Measurements from ENCODE around the gene COL17A1. TPM values are rescaled to one million over a fixed set of nuclear protein-coding genes. Genes with fewer than 3 reads are reported as not detected.

The COL17A1 gene
- total and polyA plus RNA-seq, 2 of the 13 experiments (the other 11 are each of a cell fraction or from before 2014, with no cell fraction given): 0.03 TPM; not detected in 1

DNA sequence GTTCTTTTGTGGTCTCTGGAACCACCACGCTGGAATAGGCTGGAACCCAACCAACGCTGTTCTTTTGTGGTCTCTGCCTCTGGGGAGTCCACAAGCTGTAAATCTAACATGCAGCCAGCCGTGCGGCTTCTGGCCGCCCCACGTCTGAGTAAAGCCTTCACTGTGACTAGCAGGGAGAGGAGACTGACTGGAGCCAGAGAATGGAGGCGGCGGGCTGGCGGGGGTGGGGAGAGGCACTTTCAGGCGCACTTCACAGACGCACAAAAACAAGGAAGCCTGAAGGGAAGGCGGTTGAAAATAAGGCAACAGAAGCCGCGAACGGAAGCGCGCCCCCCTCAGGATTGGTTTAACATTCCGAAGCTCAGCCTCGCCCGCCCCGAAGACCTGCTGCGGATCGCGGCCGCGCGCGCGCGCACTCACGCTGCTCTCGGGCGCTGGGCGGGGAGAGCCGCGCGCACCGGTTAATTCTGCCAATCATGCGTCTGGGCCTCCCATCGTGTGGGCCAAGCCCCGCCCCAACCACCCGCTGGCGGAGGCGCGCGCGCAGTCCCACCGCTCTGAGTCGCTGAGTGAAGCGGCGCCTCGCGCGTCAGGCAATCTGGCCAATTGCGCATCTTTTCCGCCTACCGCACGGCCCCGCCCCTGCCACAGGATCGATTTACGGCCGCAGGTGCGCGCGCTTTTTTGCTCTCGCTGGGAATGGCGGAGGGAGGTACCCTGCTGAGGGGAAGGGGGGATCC, 36.0 kb upstream of the COL17A1 start, which contains the start of gene SFR1 (continued):
- TF ChIP-seq SOX5 (CRISPR knock-in tag; IDR thresholded peaks at IDR 0.05; ENCODE audit: borderline replicate concordance) (peak; percentile 13; the same call in 1 of the 2 replicates), ZNF883 (CRISPR knock-in tag; IDR thresholded peaks at IDR 0.05; ENCODE audit: not compliant biosample characterization) (no peak), MEIS1 (CRISPR knock-in tag; IDR thresholded peaks at IDR 0.05; ENCODE audit: borderline replicate concordance) (no peak; the same call in 1 of the 2 replicates), ARNTL (CRISPR knock-in tag; IDR thresholded peaks at IDR 0.05) (no peak), NPAS2 (CRISPR knock-in tag; IDR thresholded peaks at IDR 0.05; ENCODE audit: borderline replicate concordance) (no peak), RXRB (CRISPR knock-in tag; IDR thresholded peaks at IDR 0.05; ENCODE audit: borderline replicate concordance) (peak; percentile 41; the same call in 1 of the 2 replicates), ZNF251 (CRISPR knock-in tag; IDR thresholded peaks at IDR 0.05) (no peak), ZNF496 (CRISPR knock-in tag; IDR thresholded peaks at IDR 0.05; ENCODE audit: insufficient replicate concordance) (no peak), PHF8 (CRISPR knock-in tag; IDR thresholded peaks at IDR 0.05) (peak; percentile 84; the same call in 1 of the 2 replicates), NCOR1 (IDR thresholded peaks at IDR 0.05; ENCODE audit: borderline replicate concordance, low read length) (0 out of 2 replicates have a peak, but pooled peaks have one; percentile 25), SP2 (CRISPR knock-in tag; IDR thresholded peaks at IDR 0.05) (peak; percentile 81), SUZ12 (IDR thresholded peaks at IDR 0.05; ENCODE audit: low read depth, low read length) (no peak), ZNF296 (CRISPR knock-in tag; conservative IDR thresholded peaks at IDR 0.05) (no peak), EHMT2 (IDR thresholded peaks at IDR 0.05; ENCODE audit: borderline replicate concordance, low read depth, low read length) (no peak), ZNF232 (CRISPR knock-in tag; IDR thresholded peaks at IDR 0.05; ENCODE audit: borderline replicate concordance) (no peak), ZNF326 (CRISPR knock-in tag; IDR thresholded peaks at IDR 0.05; ENCODE audit: borderline replicate concordance) (no peak), NFIB (CRISPR knock-in tag; IDR thresholded peaks at IDR 0.05; ENCODE audit: borderline replicate concordance) (no peak), CREM (IDR thresholded peaks at IDR 0.05) (no peak), CREM (CRISPR knock-in tag; IDR thresholded peaks at IDR 0.05) (no peak), ZNF10 (CRISPR knock-in tag; IDR thresholded peaks at IDR 0.05; ENCODE audit: borderline replicate concordance, low read depth) (no peak)
- TF ChIP-seq, protein P1, sequence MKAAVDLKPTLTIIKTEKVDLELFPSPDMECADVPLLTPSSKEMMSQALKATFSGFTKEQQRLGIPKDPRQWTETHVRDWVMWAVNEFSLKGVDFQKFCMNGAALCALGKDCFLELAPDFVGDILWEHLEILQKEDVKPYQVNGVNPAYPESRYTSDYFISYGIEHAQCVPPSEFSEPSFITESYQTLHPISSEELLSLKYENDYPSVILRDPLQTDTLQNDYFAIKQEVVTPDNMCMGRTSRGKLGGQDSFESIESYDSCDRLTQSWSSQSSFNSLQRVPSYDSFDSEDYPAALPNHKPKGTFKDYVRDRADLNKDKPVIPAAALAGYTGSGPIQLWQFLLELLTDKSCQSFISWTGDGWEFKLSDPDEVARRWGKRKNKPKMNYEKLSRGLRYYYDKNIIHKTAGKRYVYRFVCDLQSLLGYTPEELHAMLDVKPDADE (CRISPR knock-in tag; IDR thresholded peaks at IDR 0.05): no peak
- TF ChIP-seq, protein P2, sequence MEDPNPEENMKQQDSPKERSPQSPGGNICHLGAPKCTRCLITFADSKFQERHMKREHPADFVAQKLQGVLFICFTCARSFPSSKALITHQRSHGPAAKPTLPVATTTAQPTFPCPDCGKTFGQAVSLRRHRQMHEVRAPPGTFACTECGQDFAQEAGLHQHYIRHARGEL (CRISPR knock-in tag; IDR thresholded peaks at IDR 0.05): no peak
- TF ChIP-seq, protein P3, sequence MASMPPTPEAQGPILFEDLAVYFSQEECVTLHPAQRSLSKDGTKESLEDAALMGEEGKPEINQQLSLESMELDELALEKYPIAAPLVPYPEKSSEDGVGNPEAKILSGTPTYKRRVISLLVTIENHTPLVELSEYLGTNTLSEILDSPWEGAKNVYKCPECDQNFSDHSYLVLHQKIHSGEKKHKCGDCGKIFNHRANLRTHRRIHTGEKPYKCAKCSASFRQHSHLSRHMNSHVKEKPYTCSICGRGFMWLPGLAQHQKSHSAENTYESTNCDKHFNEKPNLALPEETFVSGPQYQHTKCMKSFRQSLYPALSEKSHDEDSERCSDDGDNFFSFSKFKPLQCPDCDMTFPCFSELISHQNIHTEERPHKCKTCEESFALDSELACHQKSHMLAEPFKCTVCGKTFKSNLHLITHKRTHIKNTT (CRISPR knock-in tag; IDR thresholded peaks at IDR 0.05): no peak
- TF ChIP-seq, protein P4, sequence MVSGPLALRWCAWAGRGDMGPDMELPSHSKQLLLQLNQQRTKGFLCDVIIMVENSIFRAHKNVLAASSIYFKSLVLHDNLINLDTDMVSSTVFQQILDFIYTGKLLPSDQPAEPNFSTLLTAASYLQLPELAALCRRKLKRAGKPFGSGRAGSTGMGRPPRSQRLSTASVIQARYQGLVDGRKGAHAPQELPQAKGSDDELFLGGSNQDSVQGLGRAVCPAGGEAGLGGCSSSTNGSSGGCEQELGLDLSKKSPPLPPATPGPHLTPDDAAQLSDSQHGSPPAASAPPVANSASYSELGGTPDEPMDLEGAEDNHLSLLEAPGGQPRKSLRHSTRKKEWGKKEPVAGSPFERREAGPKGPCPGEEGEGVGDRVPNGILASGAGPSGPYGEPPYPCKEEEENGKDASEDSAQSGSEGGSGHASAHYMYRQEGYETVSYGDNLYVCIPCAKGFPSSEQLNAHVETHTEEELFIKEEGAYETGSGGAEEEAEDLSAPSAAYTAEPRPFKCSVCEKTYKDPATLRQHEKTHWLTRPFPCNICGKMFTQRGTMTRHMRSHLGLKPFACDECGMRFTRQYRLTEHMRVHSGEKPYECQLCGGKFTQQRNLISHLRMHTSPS (CRISPR knock-in tag; IDR thresholded peaks at IDR 0.05; ENCODE audit: low read depth): peak; percentile 37; the same call in 1 of the 2 replicates
- TF ChIP-seq, protein P5, sequence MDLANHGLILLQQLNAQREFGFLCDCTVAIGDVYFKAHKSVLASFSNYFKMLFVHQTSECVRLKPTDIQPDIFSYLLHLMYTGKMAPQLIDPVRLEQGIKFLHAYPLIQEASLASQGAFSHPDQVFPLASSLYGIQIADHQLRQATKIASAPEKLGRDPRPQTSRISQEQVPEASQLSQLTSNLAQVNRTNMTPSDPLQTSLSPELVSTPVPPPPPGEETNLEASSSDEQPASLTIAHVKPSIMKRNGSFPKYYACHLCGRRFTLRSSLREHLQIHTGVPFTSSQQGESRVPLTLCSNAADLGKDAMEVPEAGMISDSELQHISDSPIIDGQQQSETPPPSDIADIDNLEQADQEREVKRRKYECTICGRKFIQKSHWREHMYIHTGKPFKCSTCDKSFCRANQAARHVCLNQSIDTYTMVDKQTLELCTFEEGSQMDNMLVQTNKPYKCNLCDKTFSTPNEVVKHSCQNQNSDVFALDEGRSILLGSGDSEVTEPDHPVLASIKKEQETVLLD (CRISPR knock-in tag; IDR thresholded peaks at IDR 0.05; ENCODE audit: low read depth): no peak
